GM12878 (cell line): Measurements from ENCODE around the gene HIF1AN. TPM values are rescaled to one million over a fixed set of nuclear protein-coding genes. Genes with fewer than 3 reads are reported as not detected.

Source experiments
- ATAC-seq: fragments of 200-7000 bp; cut with Tn5 transposase; 3 replicates; pipeline ENCODE4 v1.9.1; 2020; ENCODE audit warnings: mild to moderate bottlenecking, moderate library complexity
- BruUV-seq: library from RNA; stranded (reverse); fragments of 400-500 nt; replicated peaks from 2 replicates; lab custom pipeline; 2021; lab: Mats Ljungman, UMichigan
- CTCF ChIA-PET: fragments of 300-600 bp; sonication (Branson Sonifier 250); formaldehyde crosslinking; extraction: SDS; loops from one replicate; lab custom pipeline; 2021; ENCODE audit warnings: inconsistent platforms; lab: Yijun Ruan, JAX
- POLR2A ChIA-PET: fragments of 350-600 bp; formaldehyde crosslinking; extraction: SDS; loops from one replicate; lab custom pipeline; 2021; ENCODE audit warnings: inconsistent platforms; lab: Charles Lee
- RAD21 ChIA-PET: fragments of 300-600 bp; sonication (Branson Sonifier 250); formaldehyde crosslinking; loops from one replicate; lab custom pipeline; 2023; ENCODE audit warnings: antibody characterized with exemption; ENCODE audit not compliant: unreplicated experiment; lab: Charles Lee
- SMC1A ChIA-PET: fragments of 300-600 bp; sonication (Branson Sonifier 250); formaldehyde crosslinking; loops from one replicate; lab custom pipeline; 2023; ENCODE audit not compliant: unreplicated experiment, uncharacterized antibody; lab: Charles Lee
- DNase-seq: peaks from one replicate; pipeline ENCODE4 v3.0.0-alpha.2; 2011; ENCODE audit warnings: low read depth, low spot score
- FAIRE-seq: peaks from 3 replicates; lab custom pipeline; 2011; peaks lifted over from hg19 to GRCh38; lab: Jason Lieb, UNC
- H2AFZ ChIP-seq: 2 replicates; pipeline ENCODE4 v1.6.0; 2011; ENCODE audit warnings: low read depth, low read length, control low read depth; ENCODE audit not compliant: control insufficient read depth
- H3K27ac ChIP-seq: 2 replicates; pipeline ENCODE4 v1.5.1; 2011; ENCODE audit warnings: control low read depth; ENCODE audit not compliant: control insufficient read depth, insufficient read depth
- H3K27me3 ChIP-seq, 2 experiments: replicated peaks in 1 of 2; 2 replicates each; pipeline versions ENCODE4 v1.6.0 to v1.6.1; 2011; ENCODE audit warnings: low read length in 1 of 2; ENCODE audit not compliant: control insufficient read depth in 2 of 2, insufficient read depth in 2 of 2
- H3K36me3 ChIP-seq, 2 experiments: 2 replicates each; pipeline ENCODE4 v1.5.1; 2011; ENCODE audit warnings: low read length in 1 of 2; ENCODE audit not compliant: control insufficient read depth in 2 of 2, insufficient read depth in 2 of 2
- H3K4me1 ChIP-seq: 2 replicates; pipeline ENCODE4 v1.6.1; 2011; ENCODE audit warnings: mild to moderate bottlenecking, low read length, moderate library complexity, mixed read lengths; ENCODE audit not compliant: control insufficient read depth, insufficient read depth
- H3K4me2 ChIP-seq: 2 replicates; pipeline ENCODE4 v1.6.0; 2011; ENCODE audit warnings: control low read depth; ENCODE audit not compliant: control insufficient read depth, insufficient read depth
- H3K4me3 ChIP-seq: fragments of 200-600 bp; sonication (generic); 2 replicates; pipeline ENCODE4 v1.5.1; 2016
- H3K79me2 ChIP-seq: 2 replicates; pipeline ENCODE4 v1.6.0; 2011; ENCODE audit warnings: low read length; ENCODE audit not compliant: control insufficient read depth, insufficient read depth
- H3K9ac ChIP-seq: 2 replicates; pipeline ENCODE4 v1.8.0; 2011; ENCODE audit warnings: low read length, control low read depth, mixed read lengths; ENCODE audit not compliant: control insufficient read depth, insufficient read depth
- H3K9me3 ChIP-seq: replicated peaks from 3 replicates; pipeline ENCODE4 v1.5.1; 2011; ENCODE audit warnings: mild to moderate bottlenecking, low read length; ENCODE audit not compliant: control insufficient read depth, insufficient read depth
- H4K20me1 ChIP-seq: 2 replicates; pipeline ENCODE4 v1.6.0; 2011; ENCODE audit not compliant: control insufficient read depth, insufficient read depth
- BRCA1 ChIP-seq: IDR thresholded peaks from 2 replicates; pipeline ENCODE4 v1.6.1; 2011; ENCODE audit warnings: low read depth, low read length, improper control_type of control experiment
- CHD4 ChIP-seq: fragments of 200-600 bp; sonication (generic); IDR thresholded peaks from 2 replicates; pipeline ENCODE4 v1.6.1; 2016; ENCODE audit warnings: mild to moderate bottlenecking
- EZH2 ChIP-seq: IDR thresholded peaks from 2 replicates; pipeline ENCODE4 v1.6.1; 2012; ENCODE audit warnings: low read depth, mild to moderate bottlenecking, control low read depth, inconsistent platforms, low read length, borderline replicate concordance; ENCODE audit not compliant: control insufficient read depth
- IKZF2 ChIP-seq, 2 experiments: fragments of 450-650 bp; IDR thresholded peaks; 2 replicates each; pipeline ENCODE4 v1.6.1; 2017; ENCODE audit warnings: mild to moderate bottlenecking in 2 of 2, moderate library complexity in 2 of 2
- LARP7 ChIP-seq: fragments of 450-650 bp; IDR thresholded peaks from 2 replicates; pipeline ENCODE4 v1.6.1; 2017; ENCODE audit warnings: mild to moderate bottlenecking
- MEF2B ChIP-seq: fragments of 450-650 bp; IDR thresholded peaks from 2 replicates; pipeline ENCODE4 v1.6.1; 2018; ENCODE audit warnings: mild to moderate bottlenecking, moderate library complexity; ENCODE audit not compliant: partially characterized antibody, poor library complexity, severe bottlenecking
- NFYA ChIP-seq: IDR thresholded peaks from 2 replicates; pipeline ENCODE4 v1.6.1; 2011; ENCODE audit warnings: low read depth, mild to moderate bottlenecking, low read length, improper control_type of control experiment, borderline replicate concordance
- NR2C1 ChIP-seq: fragments of 450-650 bp; IDR thresholded peaks from 2 replicates; pipeline ENCODE4 v1.6.1; 2017; ENCODE audit warnings: antibody characterized with exemption, mild to moderate bottlenecking, moderate library complexity
- PAX5 ChIP-seq: IDR thresholded peaks from 2 replicates; pipeline ENCODE4 v1.6.1; 2011; ENCODE audit warnings: low read depth, low read length, borderline replicate concordance
- RELA ChIP-seq: fragments of 450-650 bp; IDR thresholded peaks from 2 replicates; pipeline ENCODE4 v1.8.0; 2014; ENCODE audit warnings: borderline replicate concordance; ENCODE audit not compliant: partially characterized antibody
- RUNX3 ChIP-seq: IDR thresholded peaks from 2 replicates; pipeline ENCODE4 v1.6.1; 2012; ENCODE audit warnings: low read length, inconsistent platforms
- SP1 ChIP-seq: IDR thresholded peaks from one replicate; pipeline ENCODE4 v1.6.1; 2011; ENCODE audit warnings: low read depth, low read length
- ZNF24 ChIP-seq: fragments of 450-650 bp; IDR thresholded peaks from 2 replicates; pipeline ENCODE4 v1.6.1; 2017; ENCODE audit warnings: antibody characterized with exemption, mild to moderate bottlenecking
- ZNF384 ChIP-seq: IDR thresholded peaks from 2 replicates; pipeline ENCODE4 v1.6.1; 2012; ENCODE audit warnings: low read depth, mild to moderate bottlenecking, low read length, improper control_type of control experiment, borderline replicate concordance
- WGBS: methylation state at CpG from one replicate; pipeline ENCODE4 v1.1.6; 2016; ENCODE audit warnings: low lambda C conversion rate; ENCODE audit not compliant: insufficient replicate concordance, insufficient coverage; ENCODE audit errors: missing lambda C conversion rate; 5-methylcytosine and 5-hydroxymethylcytosine counted together
- in situ Hi-C: fragments of 300-500 bp; cut with MboI; formaldehyde crosslinking; loops from 9 replicates; pipeline ENCODE4 v1.14.3; 2018; ENCODE audit warnings: mixed read lengths
- intact Hi-C: fragments of 100-400 bp; cut with micrococcal nuclease; formaldehyde crosslinking; loops from one replicate; pipeline ENCODE4 v1.14.2; 2022; ENCODE audit not compliant: unreplicated experiment
- polyA plus RNA-seq, 11 experiments: library from polyadenylated mRNA; depleted of rRNA in 4 of 11; unstranded in 6 of 11; stranded (reverse) in 5 of 11; fragments of >200 nt; fragmentation: Nextera tagmentation in 4 of 11; fragmentation: Illumina TruSeq in 1 of 11; extraction: Ambion mirVana in 4 of 11; extraction: Trizol in 1 of 11; gene quantifications; 1 replicate in 1 of 11; 2 replicates in 10 of 11; pipeline versions ENCODE4 v1.2.1 to v1.2.3, GENCODE V29; 2011 to 2016; ENCODE audit warnings: inconsistent platforms in 2 of 11, missing spikeins in 2 of 11, low read depth in 1 of 11
- total RNA-seq, 4 experiments: library from RNA; depleted of rRNA in 3 of 4; stranded (reverse); fragments of >200 nt in 3 of 4; fragmentation: Illumina TruSeq in 1 of 4; extraction: Trizol in 1 of 4; gene quantifications; 2 replicates each; pipeline versions ENCODE4 v1.2.1 to v1.2.3, GENCODE V29; 2013 to 2021
- TF ChIP-seq, protein P1 (sequence below): fragments of 450-650 bp; IDR thresholded peaks from 2 replicates; pipeline ENCODE4 v1.6.1; 2016; ENCODE audit warnings: mild to moderate bottlenecking
- TF ChIP-seq, protein P2 (sequence below): fragments of 450-650 bp; IDR thresholded peaks from 2 replicates; pipeline ENCODE4 v1.6.1; 2014; ENCODE audit warnings: mild to moderate bottlenecking

Gene HIF1AN
- total and polyA plus RNA-seq, 10 of the 15 experiments (the other 5 are each of a cell fraction or from before 2014, with no cell fraction given) = 1.9 to 37.2 (median 15.2) TPM

DNA sequence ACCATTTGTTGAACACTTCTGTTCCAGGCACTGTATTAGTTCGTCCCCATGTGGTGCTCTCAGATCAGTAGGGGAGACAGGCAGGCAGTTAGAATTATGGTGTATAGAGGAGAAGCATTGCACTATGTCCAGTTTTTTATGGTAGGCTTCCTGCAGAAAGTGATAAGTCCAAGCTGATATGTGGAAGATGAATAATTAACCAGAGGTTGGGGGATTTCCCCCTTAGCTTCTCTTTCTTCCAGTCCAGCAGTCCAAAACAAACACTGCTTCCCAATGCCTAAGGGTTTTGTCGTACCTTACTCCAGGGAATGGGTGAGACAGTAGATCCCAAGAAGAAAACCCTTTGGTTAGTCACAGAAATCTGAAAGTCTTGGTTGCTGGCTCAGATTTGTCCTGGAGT lies 19.2 kb downstream of the HIF1AN start:
- BruUV-seq = no TSS peak
- ChIA-PET SMC1A (interaction anchor here (0.5 to 2.8 kb wide), 4 partner anchors 8 to 36 kb away, joined by 3 to 9 read pairs (median 4); no protein-coding TSS in a partner anchor), POLR2A (interaction anchor here (0.6 kb wide), 2 partner anchors 77 to 326 kb away, joined by 4 read pairs; no protein-coding TSS in a partner anchor), RAD21 (interaction anchor here (0.9 to 1.1 kb wide), 2 partner anchors 37 to 181 kb away, joined by 3 read pairs; no protein-coding TSS in a partner anchor), CTCF (interaction anchor here (0.6 to 1.6 kb wide), 6 partner anchors 11 to 73 kb away, joined by 3 to 4 read pairs (median 3); no protein-coding TSS in a partner anchor)
- H3K4me2 ChIP-seq = no peak overlapping the region
- H3K27me3 ChIP-seq = no peaks in the 10 kb centered on the region
- intact Hi-C loops (no loop called here), in situ Hi-C loops (no loop called here)
- no peak overlapping the region for H2AFZ ChIP-seq
- no peak for TF ChIP-seq ZNF384
- TF ChIP-seq RUNX3 = no peak
- TF ChIP-seq SP1 = no peak
- TF ChIP-seq PAX5 = no peak
- no peak for TF ChIP-seq BRCA1
- DNase-seq = no peak
- H3K4me1 ChIP-seq = no peaks in the 10 kb centered on the region
- no peak overlapping the region for H3K9ac ChIP-seq
- no peaks in the 10 kb centered on the region for H3K79me2 ChIP-seq
- H3K27ac ChIP-seq = no peak overlapping the region
- 89% methylated on average over 2 of the region's 2 CpGs for WGBS
- ATAC-seq = no peak
- H3K4me3 ChIP-seq = no peak overlapping the region
- H3K36me3 ChIP-seq = peaks cover 0 to 10% of the 10 kb centered on the region in 2 experiments
- H3K9me3 ChIP-seq = no peaks in the 10 kb centered on the region
- no peaks in the 10 kb centered on the region for H4K20me1 ChIP-seq
- no peak for FAIRE-seq

DNA sequence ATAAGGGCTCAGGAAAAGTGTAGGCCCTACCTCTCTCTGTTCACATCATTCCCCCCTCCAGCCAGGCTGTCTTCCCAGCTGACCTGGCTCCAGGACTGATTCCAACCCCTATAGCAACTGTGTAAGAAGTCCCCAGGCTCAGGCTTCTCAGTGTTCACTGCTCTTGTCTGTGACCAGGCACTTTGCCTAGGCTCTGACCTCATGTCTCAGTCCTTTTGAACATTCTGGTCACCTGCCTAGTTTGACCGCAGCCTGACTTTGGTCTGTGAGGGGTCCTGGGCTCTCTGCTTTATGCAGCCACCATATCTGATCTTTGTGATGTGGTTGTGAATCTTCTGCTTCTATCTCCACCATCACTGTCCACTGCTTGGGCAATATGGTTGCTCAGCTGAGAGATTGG lies 24.5 kb downstream of the HIF1AN start:
- ChIA-PET POLR2A (no interaction called here), CTCF (interaction anchor here (0.6 to 1.7 kb wide), 3 partner anchors 10 to 183 kb away, joined by 3 to 6 read pairs (median 4); no protein-coding TSS in a partner anchor), RAD21 (no interaction called here), SMC1A (interaction anchor here (1.3 kb wide), 1 partner anchor 183 kb away, joined by 4 read pairs; no protein-coding TSS in a partner anchor)
- 100% methylated on average over 1 of the region's 1 CpG for WGBS
- in situ Hi-C loops = no loop called here
- no peaks in the 10 kb centered on the region for H4K20me1 ChIP-seq
- H3K4me1 ChIP-seq = no peaks in the 10 kb centered on the region
- intact Hi-C loops = loop anchor here (5.0 kb wide), 1 partner anchor 112 kb away; no protein-coding TSS in a partner anchor
- no peak for FAIRE-seq
- no peak overlapping the region for H2AFZ ChIP-seq
- H3K4me2 ChIP-seq = no peak overlapping the region
- no peak for ATAC-seq
- DNase-seq = no peak
- H3K27ac ChIP-seq = no peak overlapping the region
- H3K9me3 ChIP-seq = no peaks in the 10 kb centered on the region
- no peak overlapping the region for H3K9ac ChIP-seq
- no peak overlapping the region for H3K4me3 ChIP-seq
- H3K27me3 ChIP-seq = no peaks in the 10 kb centered on the region; a peak in 1 of 4 replicates
- no peaks in the 10 kb centered on the region for H3K79me2 ChIP-seq
- no TSS peak for BruUV-seq
- H3K36me3 ChIP-seq = peaks cover 0 to 2% of the 10 kb centered on the region in 2 experiments; a peak in 1 of 4 replicates
- no peak for TF ChIP-seq NFYA
- no peak for TF ChIP-seq LARP7
- no peak for TF ChIP-seq ZNF24
- no peak for TF ChIP-seq IKZF2 (IDR thresholded peaks at IDR 0.05)
- TF ChIP-seq, protein P1, sequence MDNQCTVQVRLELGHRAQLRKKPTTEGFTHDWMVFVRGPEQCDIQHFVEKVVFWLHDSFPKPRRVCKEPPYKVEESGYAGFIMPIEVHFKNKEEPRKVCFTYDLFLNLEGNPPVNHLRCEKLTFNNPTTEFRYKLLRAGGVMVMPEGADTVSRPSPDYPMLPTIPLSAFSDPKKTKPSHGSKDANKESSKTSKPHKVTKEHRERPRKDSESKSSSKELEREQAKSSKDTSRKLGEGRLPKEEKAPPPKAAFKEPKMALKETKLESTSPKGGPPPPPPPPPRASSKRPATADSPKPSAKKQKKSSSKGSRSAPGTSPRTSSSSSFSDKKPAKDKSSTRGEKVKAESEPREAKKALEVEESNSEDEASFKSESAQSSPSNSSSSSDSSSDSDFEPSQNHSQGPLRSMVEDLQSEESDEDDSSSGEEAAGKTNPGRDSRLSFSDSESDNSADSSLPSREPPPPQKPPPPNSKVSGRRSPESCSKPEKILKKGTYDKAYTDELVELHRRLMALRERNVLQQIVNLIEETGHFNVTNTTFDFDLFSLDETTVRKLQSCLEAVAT = no peak
- TF ChIP-seq, protein P2, sequence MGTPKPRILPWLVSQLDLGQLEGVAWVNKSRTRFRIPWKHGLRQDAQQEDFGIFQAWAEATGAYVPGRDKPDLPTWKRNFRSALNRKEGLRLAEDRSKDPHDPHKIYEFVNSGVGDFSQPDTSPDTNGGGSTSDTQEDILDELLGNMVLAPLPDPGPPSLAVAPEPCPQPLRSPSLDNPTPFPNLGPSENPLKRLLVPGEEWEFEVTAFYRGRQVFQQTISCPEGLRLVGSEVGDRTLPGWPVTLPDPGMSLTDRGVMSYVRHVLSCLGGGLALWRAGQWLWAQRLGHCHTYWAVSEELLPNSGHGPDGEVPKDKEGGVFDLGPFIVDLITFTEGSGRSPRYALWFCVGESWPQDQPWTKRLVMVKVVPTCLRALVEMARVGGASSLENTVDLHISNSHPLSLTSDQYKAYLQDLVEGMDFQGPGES = no peak
- TF ChIP-seq RELA = no peak
- TF ChIP-seq NR2C1 = no peak
- no peak for TF ChIP-seq CHD4
- TF ChIP-seq EZH2 = no peak
- TF ChIP-seq MEF2B = no peak
